ENCODE measurements around the gene TTLL6.

Gene TTLL6

GRCh38 chr17:48753794-48754499, 63.1 kb downstream of the TTLL6 start:
- no peak overlapping the region for H3K4me3 ChIP-seq
- H3K27me3 ChIP-seq = peaks cover 98% of the 10 kb centered on the region
- no peak overlapping the region for H3K4me2 ChIP-seq
- no peaks in the 10 kb centered on the region; the same call in 1 of the 2 replicates for H3K4me1 ChIP-seq
- H4K20me1 ChIP-seq = peaks cover 88% of the 10 kb centered on the region
- H3K9ac ChIP-seq = no peak overlapping the region
- no peak for TF ChIP-seq Cebpa-rat (IDR thresholded peaks at IDR 0.05)
- H3K27ac ChIP-seq = no peak overlapping the region
- no peaks in the 10 kb centered on the region; the same call in 1 of the 2 replicates for H3K9me3 ChIP-seq
- no peaks in the 10 kb centered on the region for H3K36me3 ChIP-seq

- Histone ChIP-seq H3K27me3 (peaks cover 100% of the 10 kb centered on the region), H3K4me3 (no peak overlapping the region), H3K9me3 (no peaks in the 10 kb centered on the region; the same call in 1 of the 2 replicates), H3K9ac (no peak overlapping the region), H3K4me1 (no peaks in the 10 kb centered on the region; the same call in 1 of the 2 replicates), H3K36me3 (no peaks in the 10 kb centered on the region), H3K4me2 (no peak overlapping the region), H4K20me1 (peaks cover 97% of the 10 kb centered on the region), H3K27ac (no peak overlapping the region)
- no peak for TF ChIP-seq Cebpa-rat (IDR thresholded peaks at IDR 0.05)
These were observed 64.4 kb downstream of the TTLL6 start for GRCh38 chr17:48752399-48753288.

DNA sequence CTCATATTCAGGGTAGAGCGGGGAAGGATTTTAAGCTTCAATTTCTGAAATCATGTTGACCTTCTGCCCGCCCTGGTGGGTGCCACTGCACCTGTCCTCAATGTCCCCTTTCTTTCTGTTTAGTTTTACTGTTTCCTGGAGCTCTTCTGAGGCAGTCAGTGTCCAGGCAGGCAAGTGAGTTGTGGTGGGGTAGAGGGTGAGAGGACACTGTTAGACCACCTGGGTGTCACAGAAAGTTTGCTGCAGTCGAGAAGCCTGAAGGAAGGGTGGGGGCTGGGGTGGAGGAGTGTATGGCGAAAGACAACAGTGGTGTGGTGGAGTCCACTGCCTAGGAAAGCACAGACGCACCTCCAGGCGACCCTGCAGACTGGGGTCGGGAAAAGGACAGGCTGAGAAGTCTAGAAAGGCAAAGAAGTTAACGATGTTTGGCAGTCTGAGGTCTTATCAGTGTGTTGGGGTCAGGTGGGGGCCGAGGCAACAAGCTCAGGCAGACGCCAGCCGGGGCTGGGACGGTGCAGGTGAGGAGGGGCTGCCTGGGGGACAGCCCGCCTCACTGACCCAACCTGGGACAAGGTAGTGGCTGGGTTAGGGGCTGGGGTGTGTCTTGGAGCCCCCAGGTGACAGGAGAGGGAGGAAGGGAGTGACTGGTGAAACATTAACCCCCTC, 65.2 kb downstream of the TTLL6 start:
- Histone ChIP-seq H3K9ac (no peak overlapping the region), H3K27me3 (peaks cover 100% of the 10 kb centered on the region), H3K27ac (no peak overlapping the region), H3K36me3 (no peaks in the 10 kb centered on the region), H3K9me3 (no peaks in the 10 kb centered on the region; the same call in 1 of the 2 replicates), H3K4me3 (no peak overlapping the region), H3K4me2 (no peak overlapping the region), H3K4me1 (no peaks in the 10 kb centered on the region; the same call in 1 of the 2 replicates), H4K20me1 (peaks cover 97% of the 10 kb centered on the region)
- TF ChIP-seq Cebpa-rat (IDR thresholded peaks at IDR 0.05) = no peak

GRCh38 chr17:48751172-48751571, 65.9 kb downstream of the TTLL6 start:
- no peak overlapping the region for H3K27ac ChIP-seq
- H3K9me3 ChIP-seq = no peaks in the 10 kb centered on the region; the same call in 1 of the 2 replicates
- no peak for TF ChIP-seq Cebpa-rat (IDR thresholded peaks at IDR 0.05)
- H3K27me3 ChIP-seq = peaks cover 100% of the 10 kb centered on the region
- H3K4me2 ChIP-seq = no peak overlapping the region
- H3K4me3 ChIP-seq = no peak overlapping the region
- peaks cover 100% of the 10 kb centered on the region for H4K20me1 ChIP-seq
- no peak overlapping the region for H3K9ac ChIP-seq
- no peaks in the 10 kb centered on the region for H3K4me1 ChIP-seq
- H3K36me3 ChIP-seq = no peaks in the 10 kb centered on the region

DNA sequence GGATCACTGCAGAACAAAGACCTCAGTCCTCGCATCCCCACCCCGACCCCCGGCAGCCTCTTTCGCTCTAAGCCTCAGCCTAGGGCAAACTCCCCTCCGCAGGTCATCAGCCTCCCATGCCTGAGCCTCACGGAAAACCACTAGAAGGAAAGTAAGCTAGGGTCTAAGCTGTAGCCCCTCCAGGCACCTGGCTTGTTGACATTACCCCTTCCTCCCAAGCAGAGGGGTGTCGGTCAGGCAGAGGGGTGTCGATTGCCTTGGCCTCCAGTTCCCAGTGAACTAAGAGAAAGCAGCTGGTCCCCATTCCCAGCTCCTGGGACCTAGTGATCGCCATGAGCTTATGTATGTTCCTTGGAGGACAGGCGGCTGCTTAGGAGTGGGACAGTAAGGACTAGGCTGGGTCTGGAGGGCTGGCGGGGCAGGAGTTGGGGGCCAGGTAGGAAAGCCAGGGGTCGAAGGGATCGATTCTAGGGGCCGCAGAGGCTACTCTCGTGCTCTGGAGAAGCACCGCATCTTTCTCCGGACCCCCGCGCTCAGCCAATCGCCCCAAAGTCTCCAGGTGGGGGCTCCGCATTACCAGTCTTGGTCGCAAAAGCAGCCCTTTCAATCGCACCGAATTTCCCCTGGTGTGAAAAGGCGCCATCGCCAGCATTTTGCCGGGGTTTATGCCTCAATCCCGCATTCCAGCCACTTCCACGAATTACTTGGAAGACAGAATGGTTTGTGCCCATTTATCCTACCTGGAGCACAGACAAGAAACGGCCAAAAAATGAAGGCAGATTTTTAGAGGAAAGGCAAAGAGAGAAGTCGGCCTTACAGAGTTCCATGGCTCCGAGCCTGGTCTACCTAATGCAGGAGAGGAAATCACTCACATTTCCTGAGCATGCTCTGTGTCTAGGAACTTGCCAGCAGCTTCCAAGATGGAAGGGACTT, 67.1 kb downstream of the TTLL6 start:
- Histone ChIP-seq H3K4me3 (no peak overlapping the region), H3K4me1 (no peaks in the 10 kb centered on the region), H3K4me2 (no peak overlapping the region), H3K9ac (no peak overlapping the region), H3K36me3 (no peaks in the 10 kb centered on the region), H3K27me3 (peaks cover 100% of the 10 kb centered on the region), H3K9me3 (no peaks in the 10 kb centered on the region; the same call in 1 of the 2 replicates), H3K27ac (no peak overlapping the region), H4K20me1 (peaks cover 100% of the 10 kb centered on the region)
- TF ChIP-seq Cebpa-rat (IDR thresholded peaks at IDR 0.05) = no peak

- peaks cover 100% of the 10 kb centered on the region for H3K27me3 ChIP-seq
These were observed 68.1 kb downstream of the TTLL6 start for GRCh38 chr17:48748718-48749566.

GRCh38 chr17:48747445-48748363, 69.3 kb downstream of the TTLL6 start:
- Histone ChIP-seq H3K9me3 (no peaks in the 10 kb centered on the region), H4K20me1 (peaks cover 97% of the 10 kb centered on the region), H3K27ac (no peak overlapping the region), H3K9ac (no peak overlapping the region), H3K4me2 (no peak overlapping the region), H3K4me1 (no peaks in the 10 kb centered on the region), H3K36me3 (no peaks in the 10 kb centered on the region), H3K27me3 (peaks cover 100% of the 10 kb centered on the region), H3K4me3 (no peak overlapping the region)
- TF ChIP-seq Cebpa-rat (IDR thresholded peaks at IDR 0.05) = no peak

More at GRCh38 chr17:48748718-48749566, 68.1 kb downstream of the TTLL6 start:
- no peak overlapping the region for H3K9ac ChIP-seq
- peaks cover 97% of the 10 kb centered on the region for H4K20me1 ChIP-seq
- TF ChIP-seq Cebpa-rat (IDR thresholded peaks at IDR 0.05) = no peak
- H3K36me3 ChIP-seq = no peaks in the 10 kb centered on the region
- no peak overlapping the region for H3K4me3 ChIP-seq
- H3K4me1 ChIP-seq = no peaks in the 10 kb centered on the region
- H3K4me2 ChIP-seq = no peak overlapping the region
- no peak overlapping the region for H3K27ac ChIP-seq
- H3K9me3 ChIP-seq = no peaks in the 10 kb centered on the region
